ENCODE results near the gene MOB3C.

MOB3C gene

DNA sequence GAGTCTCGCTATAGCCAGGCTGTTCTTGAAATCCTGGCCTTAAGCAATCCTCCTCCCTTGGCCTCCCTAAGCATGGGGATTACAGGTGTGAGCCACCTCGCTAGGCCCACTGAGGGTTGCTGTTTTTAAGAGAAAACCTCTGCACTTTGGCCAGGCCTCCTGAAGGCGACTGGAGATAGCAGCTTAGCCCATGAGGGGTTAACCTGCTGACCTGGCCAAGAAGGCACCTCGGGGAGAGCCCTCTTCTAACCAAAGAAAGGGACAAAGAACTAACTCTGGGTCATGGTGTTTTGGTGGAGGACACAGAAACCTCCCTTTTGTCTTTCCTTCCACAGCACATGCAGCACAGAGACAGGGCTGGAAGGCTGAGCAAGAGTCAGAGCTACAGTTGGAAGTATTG is 47.5 kb downstream of the MOB3C start:
- TF ChIP-seq SIN3A (IDR thresholded peaks at IDR 0.05; ENCODE audit: borderline replicate concordance, insufficient read depth, low read length) = no peak
- TF ChIP-seq TAF1 (IDR thresholded peaks at IDR 0.05; ENCODE audit: borderline replicate concordance, insufficient read depth, low read length) = no peak
- TF ChIP-seq, protein P1, sequence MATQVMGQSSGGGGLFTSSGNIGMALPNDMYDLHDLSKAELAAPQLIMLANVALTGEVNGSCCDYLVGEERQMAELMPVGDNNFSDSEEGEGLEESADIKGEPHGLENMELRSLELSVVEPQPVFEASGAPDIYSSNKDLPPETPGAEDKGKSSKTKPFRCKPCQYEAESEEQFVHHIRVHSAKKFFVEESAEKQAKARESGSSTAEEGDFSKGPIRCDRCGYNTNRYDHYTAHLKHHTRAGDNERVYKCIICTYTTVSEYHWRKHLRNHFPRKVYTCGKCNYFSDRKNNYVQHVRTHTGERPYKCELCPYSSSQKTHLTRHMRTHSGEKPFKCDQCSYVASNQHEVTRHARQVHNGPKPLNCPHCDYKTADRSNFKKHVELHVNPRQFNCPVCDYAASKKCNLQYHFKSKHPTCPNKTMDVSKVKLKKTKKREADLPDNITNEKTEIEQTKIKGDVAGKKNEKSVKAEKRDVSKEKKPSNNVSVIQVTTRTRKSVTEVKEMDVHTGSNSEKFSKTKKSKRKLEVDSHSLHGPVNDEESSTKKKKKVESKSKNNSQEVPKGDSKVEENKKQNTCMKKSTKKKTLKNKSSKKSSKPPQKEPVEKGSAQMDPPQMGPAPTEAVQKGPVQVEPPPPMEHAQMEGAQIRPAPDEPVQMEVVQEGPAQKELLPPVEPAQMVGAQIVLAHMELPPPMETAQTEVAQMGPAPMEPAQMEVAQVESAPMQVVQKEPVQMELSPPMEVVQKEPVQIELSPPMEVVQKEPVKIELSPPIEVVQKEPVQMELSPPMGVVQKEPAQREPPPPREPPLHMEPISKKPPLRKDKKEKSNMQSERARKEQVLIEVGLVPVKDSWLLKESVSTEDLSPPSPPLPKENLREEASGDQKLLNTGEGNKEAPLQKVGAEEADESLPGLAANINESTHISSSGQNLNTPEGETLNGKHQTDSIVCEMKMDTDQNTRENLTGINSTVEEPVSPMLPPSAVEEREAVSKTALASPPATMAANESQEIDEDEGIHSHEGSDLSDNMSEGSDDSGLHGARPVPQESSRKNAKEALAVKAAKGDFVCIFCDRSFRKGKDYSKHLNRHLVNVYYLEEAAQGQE (IDR thresholded peaks at IDR 0.05; ENCODE audit: insufficient read depth in 1 of 2, low read depth in 2 of 2, low read length in 2 of 2) = no peak
- TF ChIP-seq POLR2AphosphoS5 (IDR thresholded peaks at IDR 0.05; ENCODE audit: low read depth, low read length) = no peak
- no peak for TF ChIP-seq FOXP2 (optimal IDR thresholded peaks at IDR 0.05; ENCODE audit: borderline replicate concordance, extremely low read depth, extremely low read length, insufficient read depth)

- TF ChIP-seq FOXP2 (optimal IDR thresholded peaks at IDR 0.05; ENCODE audit: borderline replicate concordance, extremely low read depth, extremely low read length, insufficient read depth) (no peak), POLR2AphosphoS5 (IDR thresholded peaks at IDR 0.05; ENCODE audit: low read depth, low read length) (no peak), SIN3A (IDR thresholded peaks at IDR 0.05; ENCODE audit: borderline replicate concordance, insufficient read depth, low read length) (no peak), TAF1 (IDR thresholded peaks at IDR 0.05; ENCODE audit: borderline replicate concordance, insufficient read depth, low read length) (no peak)
- TF ChIP-seq, protein P1 (IDR thresholded peaks at IDR 0.05; ENCODE audit: insufficient read depth in 1 of 2, low read depth in 2 of 2, low read length in 2 of 2) = no peak
Observed at GRCh38 chr1:46568461-46568891, 48.1 kb downstream of the MOB3C start.

- no peak for TF ChIP-seq POLR2AphosphoS5 (IDR thresholded peaks at IDR 0.05; ENCODE audit: low read depth, low read length)
- TF ChIP-seq, protein P1 (IDR thresholded peaks at IDR 0.05; ENCODE audit: insufficient read depth in 1 of 2, low read depth in 2 of 2, low read length in 2 of 2) = no peak
- TF ChIP-seq TAF1 (IDR thresholded peaks at IDR 0.05; ENCODE audit: borderline replicate concordance, insufficient read depth, low read length) = no peak
- no peak for TF ChIP-seq FOXP2 (optimal IDR thresholded peaks at IDR 0.05; ENCODE audit: borderline replicate concordance, extremely low read depth, extremely low read length, insufficient read depth)
- TF ChIP-seq SIN3A (IDR thresholded peaks at IDR 0.05; ENCODE audit: borderline replicate concordance, insufficient read depth, low read length) = no peak
Observed at GRCh38 chr1:46563341-46563740, 53.3 kb downstream of the MOB3C start.

DNA sequence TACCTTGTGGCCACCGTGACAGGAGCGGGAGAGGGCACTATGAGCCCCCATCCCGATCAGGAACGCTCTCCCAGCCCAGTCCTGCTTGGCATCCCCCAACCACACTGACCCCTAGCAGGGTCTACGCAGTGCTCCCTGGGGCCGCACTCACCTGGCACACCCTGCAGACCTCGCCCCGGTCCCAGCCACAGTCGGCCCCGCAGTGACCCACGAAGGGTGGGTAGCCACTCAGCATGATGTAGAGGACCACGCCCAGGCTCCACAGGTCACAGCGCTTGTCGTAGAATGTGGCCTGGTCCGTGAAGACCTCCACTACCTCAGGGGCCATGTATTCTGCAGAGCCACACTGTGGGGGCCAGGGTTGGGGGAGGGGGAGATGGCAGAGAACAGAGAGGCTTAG is 54.1 kb downstream of the MOB3C start:
- TF ChIP-seq SIN3A (IDR thresholded peaks at IDR 0.05; ENCODE audit: borderline replicate concordance, insufficient read depth, low read length) = no peak
- no peak for TF ChIP-seq POLR2AphosphoS5 (IDR thresholded peaks at IDR 0.05; ENCODE audit: low read depth, low read length)
- TF ChIP-seq TAF1 (IDR thresholded peaks at IDR 0.05; ENCODE audit: borderline replicate concordance, insufficient read depth, low read length) = no peak
- TF ChIP-seq, protein P1 (IDR thresholded peaks at IDR 0.05; ENCODE audit: insufficient read depth in 1 of 2, low read depth in 2 of 2, low read length in 2 of 2) = no peak
- TF ChIP-seq FOXP2 (optimal IDR thresholded peaks at IDR 0.05; ENCODE audit: borderline replicate concordance, extremely low read depth, extremely low read length, insufficient read depth) = no peak

DNA sequence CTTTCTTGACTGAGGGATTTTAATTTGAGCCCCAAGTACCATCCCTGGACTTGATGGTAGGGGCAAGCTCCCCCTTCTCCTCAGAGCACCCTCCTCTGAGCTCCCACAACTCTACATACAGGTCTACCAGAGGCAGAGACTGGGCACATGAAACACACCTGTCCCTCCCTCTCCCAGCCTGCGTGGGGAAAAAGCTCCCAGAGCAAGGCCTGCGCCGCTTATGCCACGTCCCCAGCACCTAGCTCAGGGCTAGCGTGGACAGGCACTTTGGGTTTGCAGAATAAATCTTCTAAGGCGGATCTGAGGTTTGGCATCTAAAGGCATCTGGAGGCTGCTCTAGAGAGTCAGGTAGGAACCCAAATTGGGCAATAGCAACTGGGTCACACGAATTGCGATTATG is 57.6 kb downstream of the MOB3C start:
- TF ChIP-seq FOXP2 (optimal IDR thresholded peaks at IDR 0.05; ENCODE audit: borderline replicate concordance, extremely low read depth, extremely low read length, insufficient read depth) (no peak), SIN3A (IDR thresholded peaks at IDR 0.05; ENCODE audit: borderline replicate concordance, insufficient read depth, low read length) (no peak), POLR2AphosphoS5 (IDR thresholded peaks at IDR 0.05; ENCODE audit: low read depth, low read length) (no peak), TAF1 (IDR thresholded peaks at IDR 0.05; ENCODE audit: borderline replicate concordance, insufficient read depth, low read length) (no peak)
- TF ChIP-seq, protein P1 (IDR thresholded peaks at IDR 0.05; ENCODE audit: insufficient read depth in 1 of 2, low read depth in 2 of 2, low read length in 2 of 2) = no peak
